HG03378 (cell line): Measurements from ENCODE around the gene GAGE12H.
"Not testable (repeated sequence)": the region's sequence is repeated elsewhere in the genome, so short reads cannot be mapped to it uniquely, and the experiment has no call there.

Experiments used
- ATAC-seq: cut with Tn5 transposase; IDR thresholded peaks from one replicate; pipeline ENCODE4 v1.9.1; 2021; ENCODE audit warnings: mild to moderate bottlenecking, moderate library complexity; ENCODE audit not compliant: unreplicated experiment

The GAGE12H gene, protein sequence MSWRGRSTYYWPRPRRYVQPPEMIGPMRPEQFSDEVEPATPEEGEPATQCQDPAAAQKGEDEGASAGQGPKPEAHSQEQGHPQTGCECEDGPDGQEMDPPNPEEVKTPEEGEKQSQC

DNA sequence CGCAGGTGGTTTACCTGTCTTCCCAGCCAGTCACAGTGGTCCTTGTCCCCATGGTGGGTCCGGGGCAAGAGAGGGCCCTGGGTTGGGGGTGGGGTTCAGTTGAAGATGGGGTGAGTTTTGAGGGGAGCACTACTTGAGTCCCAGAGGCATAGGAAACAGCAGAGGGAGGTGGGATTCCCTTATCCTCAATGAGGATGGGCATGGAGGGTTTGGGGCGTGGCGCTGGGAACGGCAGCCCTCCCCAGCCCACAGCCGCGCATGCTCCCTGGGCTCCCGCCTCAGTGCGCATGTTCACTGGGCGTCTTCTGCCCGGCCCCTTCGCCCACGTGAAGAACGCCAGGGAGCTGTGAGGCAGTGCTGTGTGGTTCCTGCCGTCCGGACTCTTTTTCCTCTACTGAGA lies at the start of gene GAGE12H:
Gene GAGE12H (plus strand): TSS at position 301 of the 400 bp plus-strand sequence. CDS start 1,155 bp downstream, outside the sequence.
- not testable (repeated sequence) for ATAC-seq

GRCh38 chrX:49531877-49532276 lies 47.9 kb upstream of the GAGE12H start, which contains the start of gene GAGE12C:
TSS of gene GAGE12C (plus strand) at chrX:49532177. CDS start at chrX:49533332, 1,155 bp downstream.
- ATAC-seq, result not testable (repeated sequence)

- not testable (repeated sequence) for ATAC-seq
Measured at GRCh38 chrX:49541433-49541832, 38.3 kb upstream of the GAGE12H start, which contains the start of gene GAGE12D. TSS of gene GAGE12D (plus strand) at chrX:49541733. CDS start at chrX:49542888, 1,155 bp downstream.

DNA sequence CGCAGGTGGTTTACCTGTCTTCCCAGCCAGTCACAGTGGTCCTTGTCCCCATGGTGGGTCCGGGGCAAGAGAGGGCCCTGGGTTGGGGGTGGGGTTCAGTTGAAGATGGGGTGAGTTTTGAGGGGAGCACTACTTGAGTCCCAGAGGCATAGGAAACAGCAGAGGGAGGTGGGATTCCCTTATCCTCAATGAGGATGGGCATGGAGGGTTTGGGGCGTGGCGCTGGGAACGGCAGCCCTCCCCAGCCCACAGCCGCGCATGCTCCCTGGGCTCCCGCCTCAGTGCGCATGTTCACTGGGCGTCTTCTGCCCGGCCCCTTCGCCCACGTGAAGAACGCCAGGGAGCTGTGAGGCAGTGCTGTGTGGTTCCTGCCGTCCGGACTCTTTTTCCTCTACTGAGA lies 28.8 kb upstream of the GAGE12H start, which contains the start of gene GAGE12E:
Gene GAGE12E (plus strand): TSS at position 301 of the 400 bp plus-strand sequence. CDS start 1,155 bp downstream, outside the sequence.
- not testable (repeated sequence) for ATAC-seq

DNA sequence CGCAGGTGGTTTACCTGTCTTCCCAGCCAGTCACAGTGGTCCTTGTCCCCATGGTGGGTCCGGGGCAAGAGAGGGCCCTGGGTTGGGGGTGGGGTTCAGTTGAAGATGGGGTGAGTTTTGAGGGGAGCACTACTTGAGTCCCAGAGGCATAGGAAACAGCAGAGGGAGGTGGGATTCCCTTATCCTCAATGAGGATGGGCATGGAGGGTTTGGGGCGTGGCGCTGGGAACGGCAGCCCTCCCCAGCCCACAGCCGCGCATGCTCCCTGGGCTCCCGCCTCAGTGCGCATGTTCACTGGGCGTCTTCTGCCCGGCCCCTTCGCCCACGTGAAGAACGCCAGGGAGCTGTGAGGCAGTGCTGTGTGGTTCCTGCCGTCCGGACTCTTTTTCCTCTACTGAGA lies 19.2 kb upstream of the GAGE12H start, which contains the start of gene GAGE12F:
Gene GAGE12F (plus strand): TSS at position 301 of the 400 bp plus-strand sequence. CDS start 1,155 bp downstream, outside the sequence.
- ATAC-seq, result not testable (repeated sequence)

- not testable (repeated sequence) for ATAC-seq
Measured at GRCh38 chrX:49568728-49569127, 11.0 kb upstream of the GAGE12H start.

DNA sequence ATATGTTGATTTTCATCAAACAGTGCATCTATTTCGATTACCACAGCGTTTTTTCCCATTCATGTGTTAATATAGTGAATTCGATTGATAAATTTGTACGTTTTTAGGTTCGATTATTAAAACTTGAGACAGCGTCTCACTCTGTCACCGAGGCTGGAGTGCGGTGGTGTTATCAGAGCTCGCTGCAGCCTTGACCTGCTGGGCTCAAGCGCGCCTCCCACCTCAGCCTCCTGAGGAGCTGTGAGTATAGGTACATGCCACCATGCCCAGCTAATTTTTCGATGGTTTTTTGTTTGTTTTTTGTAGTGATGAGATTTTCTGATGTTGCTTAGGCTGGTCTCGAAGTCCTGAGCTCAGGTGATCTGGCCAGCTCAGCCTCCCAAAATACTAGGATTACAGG lies 10.6 kb upstream of the GAGE12H start:
- ATAC-seq, result not testable (repeated sequence)

DNA sequence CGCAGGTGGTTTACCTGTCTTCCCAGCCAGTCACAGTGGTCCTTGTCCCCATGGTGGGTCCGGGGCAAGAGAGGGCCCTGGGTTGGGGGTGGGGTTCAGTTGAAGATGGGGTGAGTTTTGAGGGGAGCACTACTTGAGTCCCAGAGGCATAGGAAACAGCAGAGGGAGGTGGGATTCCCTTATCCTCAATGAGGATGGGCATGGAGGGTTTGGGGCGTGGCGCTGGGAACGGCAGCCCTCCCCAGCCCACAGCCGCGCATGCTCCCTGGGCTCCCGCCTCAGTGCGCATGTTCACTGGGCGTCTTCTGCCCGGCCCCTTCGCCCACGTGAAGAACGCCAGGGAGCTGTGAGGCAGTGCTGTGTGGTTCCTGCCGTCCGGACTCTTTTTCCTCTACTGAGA lies 9.6 kb upstream of the GAGE12H start, which contains the start of gene GAGE12G:
Gene GAGE12G (plus strand): TSS at position 301 of the 400 bp plus-strand sequence. CDS start 1,155 bp downstream, outside the sequence.
- ATAC-seq, result not testable (repeated sequence)

GRCh38 chrX:49589196-49589595 lies 9.4 kb downstream of the GAGE12H start, which contains the start of gene GAGE2A:
TSS of gene GAGE2A (plus strand) at chrX:49589496. CDS start at chrX:49590651, 1,155 bp downstream.
- ATAC-seq, result not testable (repeated sequence)

GRCh38 chrX:49589769-49590478 lies 10.2 kb downstream of the GAGE12H start:
- ATAC-seq, result not testable (repeated sequence)

DNA sequence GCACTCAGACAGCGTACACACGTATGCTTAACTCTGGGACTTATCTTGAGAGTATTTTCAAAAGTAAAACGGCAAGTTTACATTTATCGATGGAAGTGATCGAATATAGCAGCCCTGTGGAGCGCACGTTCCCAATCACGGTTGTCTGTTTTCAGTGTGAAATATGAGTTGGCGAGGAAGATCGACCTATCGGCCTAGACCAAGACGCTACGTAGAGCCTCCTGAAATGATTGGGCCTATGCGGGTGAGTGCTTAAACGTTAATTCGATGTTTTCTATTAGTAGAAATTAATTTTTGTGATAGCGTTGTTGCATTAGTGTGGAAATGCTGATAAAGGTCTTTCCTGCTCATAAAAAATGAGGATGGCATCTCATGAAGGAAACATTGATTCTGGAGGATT lies 10.7 kb downstream of the GAGE12H start:
- not testable (repeated sequence) for ATAC-seq

DNA sequence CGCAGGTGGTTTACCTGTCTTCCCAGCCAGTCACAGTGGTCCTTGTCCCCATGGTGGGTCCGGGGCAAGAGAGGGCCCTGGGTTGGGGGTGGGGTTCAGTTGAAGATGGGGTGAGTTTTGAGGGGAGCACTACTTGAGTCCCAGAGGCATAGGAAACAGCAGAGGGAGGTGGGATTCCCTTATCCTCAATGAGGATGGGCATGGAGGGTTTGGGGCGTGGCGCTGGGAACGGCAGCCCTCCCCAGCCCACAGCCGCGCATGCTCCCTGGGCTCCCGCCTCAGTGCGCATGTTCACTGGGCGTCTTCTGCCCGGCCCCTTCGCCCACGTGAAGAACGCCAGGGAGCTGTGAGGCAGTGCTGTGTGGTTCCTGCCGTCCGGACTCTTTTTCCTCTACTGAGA lies 19.0 kb downstream of the GAGE12H start, which contains the start of gene GAGE1:
Gene GAGE1 (plus strand): TSS at position 301 of the 400 bp plus-strand sequence. CDS start 1,155 bp downstream, outside the sequence.
- not testable (repeated sequence) for ATAC-seq

DNA sequence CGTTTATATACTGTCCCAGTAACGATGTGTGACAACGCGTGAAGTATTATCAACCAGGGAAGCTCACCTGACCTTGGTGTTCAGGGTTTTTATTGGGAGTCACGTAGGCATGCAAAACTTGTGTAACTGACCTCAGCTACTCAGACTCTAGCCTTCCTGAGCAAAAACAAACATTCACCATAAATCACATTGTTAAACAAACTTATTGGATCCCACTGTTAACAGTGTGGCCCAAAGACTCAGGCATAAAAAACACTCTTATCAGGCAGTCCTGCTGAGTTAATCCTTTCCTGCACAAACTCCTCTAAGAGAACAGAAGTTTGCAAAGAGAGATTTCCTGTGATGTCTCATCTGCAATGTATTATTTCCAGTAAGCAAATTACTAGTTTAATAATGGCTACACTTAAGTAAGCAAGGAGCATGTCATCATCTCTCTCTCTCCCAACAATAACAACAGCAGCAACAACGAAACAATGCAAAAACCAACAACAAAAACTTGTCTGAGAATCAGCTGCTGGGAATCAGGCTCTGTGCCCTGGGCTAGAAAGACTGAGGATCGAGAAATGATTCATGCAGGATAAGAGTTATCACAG lies 31.1 kb downstream of the GAGE12H start:
- ATAC-seq, result no peak

DNA sequence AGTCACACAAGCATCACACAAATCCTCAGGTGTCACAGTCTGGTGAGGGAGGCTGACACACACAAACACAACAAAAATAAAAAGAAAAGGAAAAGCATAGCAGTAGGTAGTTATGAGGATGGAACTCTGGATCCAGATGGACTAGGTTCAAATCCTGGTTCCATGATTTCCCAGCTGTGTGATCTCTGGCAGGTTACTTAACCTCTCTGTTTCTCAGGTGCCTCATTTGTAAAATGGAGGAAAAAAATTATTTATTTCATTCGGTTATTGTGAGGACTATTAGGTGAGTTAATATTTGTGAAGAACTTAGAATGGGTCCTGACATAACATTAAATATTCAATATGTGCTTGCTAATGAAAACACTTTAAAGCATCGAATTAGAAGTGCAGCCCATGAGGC lies 38.8 kb downstream of the GAGE12H start:
- ATAC-seq, result no peak

- ATAC-seq, result no peak
Measured at GRCh38 chrX:49627086-49627777, 47.5 kb downstream of the GAGE12H start.
